Effector memory CD4-positive, alpha-beta T cell (primary cell): ENCODE data around the gene ISL1.

Source experiments
- DNase-seq, 3 donors: peaks; one replicate each; pipeline ENCODE4 v3.0.0-alpha.2; 2020
- H3K27ac ChIP-seq: 2 replicates; pipeline ENCODE4 v1.7.0; 2013; ENCODE audit warnings: mild to moderate bottlenecking, low read length, moderate library complexity; ENCODE audit not compliant: insufficient read depth, poor library complexity, severe bottlenecking
- H3K27me3 ChIP-seq: replicated peaks from 2 replicates; pipeline ENCODE4 v1.7.0; 2013; ENCODE audit warnings: mild to moderate bottlenecking, low read length; ENCODE audit not compliant: insufficient read depth, control insufficient read depth, poor library complexity, severe bottlenecking
- H3K36me3 ChIP-seq: 2 replicates; pipeline ENCODE4 v1.7.0; 2013; ENCODE audit warnings: mild to moderate bottlenecking, low read length, moderate library complexity; ENCODE audit not compliant: control insufficient read depth, insufficient read depth
- H3K4me1 ChIP-seq: 2 replicates; pipeline ENCODE4 v1.7.0; 2013; ENCODE audit warnings: low read length, mild to moderate bottlenecking; ENCODE audit not compliant: control insufficient read depth, insufficient read depth, poor library complexity, severe bottlenecking
- H3K4me3 ChIP-seq: 2 replicates; pipeline ENCODE4 v1.7.0; 2013; ENCODE audit warnings: low read length, low read depth, mild to moderate bottlenecking; ENCODE audit not compliant: insufficient read depth, poor library complexity, severe bottlenecking
- H3K9me3 ChIP-seq: 2 replicates; pipeline ENCODE4 v1.7.0; 2013; ENCODE audit warnings: mild to moderate bottlenecking, low read length, moderate library complexity; ENCODE audit not compliant: control insufficient read depth
- total RNA-seq, 3 donors: gene quantifications; one replicate each; lab custom pipeline; 2026; lab: John Stamatoyannopoulos, UW

ISL1 gene
- 0 reads per million in 3 donors for total RNA-seq

- H3K27me3 ChIP-seq: peaks cover 12% of the 10 kb centered on the region
Observed at GRCh38 chr5:51383131-51384121, at the start of gene ISL1. TSS of gene ISL1 (plus strand) at chr5:51383448. CDS start at chr5:51383672, 224 bp downstream.

GRCh38 chr5:51336878-51337277 lies 46.4 kb upstream of the ISL1 start:
- Histone ChIP-seq H3K4me1 (no peaks in the 10 kb centered on the region), H3K27me3 (no peaks in the 10 kb centered on the region), H3K36me3 (no peaks in the 10 kb centered on the region), H3K9me3 (no peaks in the 10 kb centered on the region), H3K27ac (no peak overlapping the region), H3K4me3 (no peak overlapping the region)
- DNase-seq: no peak

More at GRCh38 chr5:51383131-51384121, at the start of gene ISL1:
- no peak within 1 kb of the TSS for H3K27ac ChIP-seq
- no peaks in the 10 kb centered on the region for H3K4me1 ChIP-seq
- H3K36me3 ChIP-seq: no peaks in the 10 kb centered on the region
- no peaks in the 10 kb centered on the region for H3K9me3 ChIP-seq
- H3K4me3 ChIP-seq: no peak within 1 kb of the TSS
- no peak for DNase-seq

GRCh38 chr5:51345106-51345505 lies 38.1 kb upstream of the ISL1 start:
- Histone ChIP-seq H3K4me3 (no peak overlapping the region), H3K9me3 (no peaks in the 10 kb centered on the region), H3K36me3 (no peaks in the 10 kb centered on the region), H3K4me1 (no peaks in the 10 kb centered on the region), H3K27ac (no peak overlapping the region), H3K27me3 (no peaks in the 10 kb centered on the region)
- no peak for DNase-seq

GRCh38 chr5:51347157-51347556 lies 36.1 kb upstream of the ISL1 start:
- Histone ChIP-seq H3K9me3 (no peaks in the 10 kb centered on the region), H3K27me3 (no peaks in the 10 kb centered on the region), H3K36me3 (no peaks in the 10 kb centered on the region), H3K27ac (no peak overlapping the region), H3K4me1 (no peaks in the 10 kb centered on the region), H3K4me3 (no peak overlapping the region)
- no peak for DNase-seq

GRCh38 chr5:51347704-51348103 lies 35.5 kb upstream of the ISL1 start:
- Histone ChIP-seq H3K9me3 (no peaks in the 10 kb centered on the region), H3K4me1 (no peaks in the 10 kb centered on the region), H3K27ac (no peak overlapping the region), H3K27me3 (no peaks in the 10 kb centered on the region), H3K4me3 (no peak overlapping the region), H3K36me3 (no peaks in the 10 kb centered on the region)
- DNase-seq: no peak

GRCh38 chr5:51371052-51371451 lies 12.2 kb upstream of the ISL1 start:
- Histone ChIP-seq H3K4me3 (no peak overlapping the region), H3K4me1 (no peaks in the 10 kb centered on the region)
- no peak for DNase-seq

GRCh38 chr5:51373880-51374523 lies 9.2 kb upstream of the ISL1 start:
- H3K36me3 ChIP-seq: no peaks in the 10 kb centered on the region
- H3K27me3 ChIP-seq: peaks cover 16% of the 10 kb centered on the region
- no peaks in the 10 kb centered on the region for H3K9me3 ChIP-seq
- no peaks in the 10 kb centered on the region for H3K4me1 ChIP-seq
- DNase-seq: no peak
- no peak overlapping the region for H3K4me3 ChIP-seq
- H3K27ac ChIP-seq: no peak overlapping the region

More at GRCh38 chr5:51371052-51371451, 12.2 kb upstream of the ISL1 start:
- Histone ChIP-seq H3K9me3 (no peaks in the 10 kb centered on the region), H3K27ac (no peak overlapping the region), H3K36me3 (no peaks in the 10 kb centered on the region), H3K27me3 (no peaks in the 10 kb centered on the region)

GRCh38 chr5:51375084-51375483 lies 8.2 kb upstream of the ISL1 start:
- Histone ChIP-seq H3K9me3 (no peaks in the 10 kb centered on the region), H3K27me3 (peaks cover 18% of the 10 kb centered on the region), H3K4me1 (no peaks in the 10 kb centered on the region), H3K27ac (no peak overlapping the region), H3K36me3 (no peaks in the 10 kb centered on the region), H3K4me3 (no peak overlapping the region)
- no peak for DNase-seq

- no peak for DNase-seq
- Histone ChIP-seq H3K9me3 (no peaks in the 10 kb centered on the region), H3K27me3 (peaks cover 18% of the 10 kb centered on the region), H3K4me1 (no peaks in the 10 kb centered on the region), H3K27ac (no peak overlapping the region), H3K4me3 (no peak overlapping the region), H3K36me3 (no peaks in the 10 kb centered on the region)
Observed at GRCh38 chr5:51376509-51376908, 6.7 kb upstream of the ISL1 start.
